HepG2 (cell line): ENCODE data around the gene CSNK1D. TPM values are rescaled to one million over a fixed set of nuclear protein-coding genes. Genes with fewer than 3 reads are reported as not detected.
A peak's percentile ranks its signal among the peaks of the same experiment; 100 is the strongest.

Experiments
- AGO2 ChIP-seq: fragments of 200-400 bp; formaldehyde crosslinking; optimal IDR thresholded peaks from 2 replicates; pipeline ENCODE3; 2017; ENCODE audit warnings: mild to moderate bottlenecking, low read depth, low read length, moderate library complexity
- CAMTA2 ChIP-seq: sonication (generic); formaldehyde crosslinking; IDR thresholded peaks from 2 replicates; pipeline ENCODE4 v1.4.0; 2020; ENCODE audit warnings: mild to moderate bottlenecking, missing genetic modification reagents, borderline replicate concordance
- PHF8 ChIP-seq: sonication (generic); formaldehyde crosslinking; IDR thresholded peaks from 2 replicates; pipeline ENCODE4 v1.5.0; 2020; ENCODE audit warnings: missing genetic modification reagents
- RXRB ChIP-seq: IDR thresholded peaks from 2 replicates; pipeline ENCODE4 v1.6.1; 2016; ENCODE audit warnings: borderline replicate concordance, missing genetic modification reagents, missing compliant biosample characterization
- TARDBP ChIP-seq: sonication (generic); formaldehyde crosslinking; IDR thresholded peaks from 2 replicates; pipeline ENCODE4 v1.8.0; 2022; ENCODE audit warnings: mild to moderate bottlenecking, missing genetic modification reagents
- ZC3H13 ChIP-seq: sonication (generic); formaldehyde crosslinking; IDR thresholded peaks from 2 replicates; pipeline ENCODE4 v1.8.1; 2023; ENCODE audit warnings: mild to moderate bottlenecking, missing genetic modification reagents, moderate library complexity
- ZFP82 ChIP-seq: sonication (generic); formaldehyde crosslinking; IDR thresholded peaks from 2 replicates; pipeline ENCODE4 v1.5.1; 2020; ENCODE audit warnings: mild to moderate bottlenecking, missing genetic modification reagents, borderline replicate concordance
- ZFYVE20 ChIP-seq: sonication (generic); formaldehyde crosslinking; IDR thresholded peaks from 2 replicates; pipeline ENCODE4 v1.8.0; 2023; ENCODE audit warnings: low read depth, mild to moderate bottlenecking, moderate library complexity, missing genetic modification reagents, borderline replicate concordance
- ZNF138 ChIP-seq: sonication (generic); formaldehyde crosslinking; IDR thresholded peaks from 2 replicates; pipeline ENCODE4 v1.5.0; 2020; ENCODE audit warnings: mild to moderate bottlenecking, low read depth, missing genetic modification reagents
- ZNF225 ChIP-seq: sonication (generic); formaldehyde crosslinking; IDR thresholded peaks from 2 replicates; pipeline ENCODE4 v1.4.0; 2020; ENCODE audit warnings: mild to moderate bottlenecking, missing genetic modification reagents
- ZNF234 ChIP-seq: sonication (generic); formaldehyde crosslinking; conservative IDR thresholded peaks from 2 replicates; pipeline ENCODE4 v1.5.1; 2020; ENCODE audit warnings: mild to moderate bottlenecking, missing genetic modification reagents
- ZNF24 ChIP-seq: fragments of 450-650 bp; IDR thresholded peaks from 2 replicates; pipeline ENCODE4 v1.6.1; 2017; ENCODE audit warnings: antibody characterized with exemption, mild to moderate bottlenecking
- ZNF468 ChIP-seq: sonication (generic); formaldehyde crosslinking; IDR thresholded peaks from 2 replicates; pipeline ENCODE4 v1.8.0; 2022; ENCODE audit warnings: mild to moderate bottlenecking, moderate library complexity, missing genetic modification reagents
- ZNF577 ChIP-seq: sonication (generic); formaldehyde crosslinking; IDR thresholded peaks from 2 replicates; pipeline ENCODE4 v1.4.0; 2020; ENCODE audit warnings: mild to moderate bottlenecking, low read depth, missing genetic modification reagents, borderline replicate concordance
- ZNF619 ChIP-seq: sonication (generic); formaldehyde crosslinking; IDR thresholded peaks from 2 replicates; pipeline ENCODE4 v1.4.0; 2020; ENCODE audit warnings: mild to moderate bottlenecking, missing genetic modification reagents
- ZNF747 ChIP-seq: sonication (generic); formaldehyde crosslinking; IDR thresholded peaks from 2 replicates; pipeline ENCODE4 v1.8.1; 2023; ENCODE audit warnings: missing genetic modification reagents, mild to moderate bottlenecking, borderline replicate concordance
- polyA plus RNA-seq, 8 experiments: library from polyadenylated mRNA; depleted of rRNA in 3 of 8; stranded (reverse) in 7 of 8; unstranded in 1 of 8; fragments of >200 nt; fragmentation: Illumina TruSeq in 4 of 8; extraction: Trizol in 4 of 8; gene quantifications; 2 replicates each; pipeline versions ENCODE4 v1.2.1 to v1.2.3, GENCODE V29; 2011 to 2016; ENCODE audit warnings: low read depth in 4 of 8, missing spikeins in 1 of 8, mixed read lengths in 1 of 8; ENCODE audit not compliant: insufficient read depth in 1 of 8
- total RNA-seq, 5 experiments: library from RNA; depleted of rRNA; stranded (reverse); fragments of >200 nt; fragmentation: Illumina TruSeq; extraction: Trizol; gene quantifications; 2 replicates each; pipeline ENCODE4 v1.2.3, GENCODE V29; 2016; ENCODE audit warnings: low read depth in 1 of 5
- TF ChIP-seq, protein P1 (sequence below): sonication (generic); formaldehyde crosslinking; IDR thresholded peaks from 2 replicates; pipeline ENCODE4 v1.5.0; 2020; ENCODE audit warnings: missing genetic modification reagents
- TF ChIP-seq, protein P2 (sequence below): sonication (generic); formaldehyde crosslinking; IDR thresholded peaks from 2 replicates; pipeline ENCODE4 v1.8.0; 2023; ENCODE audit warnings: mild to moderate bottlenecking, missing genetic modification reagents
- TF ChIP-seq, protein P3 (sequence below): sonication (generic); formaldehyde crosslinking; IDR thresholded peaks from 2 replicates; pipeline ENCODE4 v1.5.0; 2020; ENCODE audit warnings: missing genetic modification reagents
- TF ChIP-seq, protein P4 (sequence below): sonication (generic); formaldehyde crosslinking; IDR thresholded peaks from 2 replicates; pipeline ENCODE4 v1.8.0; 2022; ENCODE audit warnings: mild to moderate bottlenecking, missing genetic modification reagents, borderline replicate concordance

The CSNK1D gene
- total and polyA plus RNA-seq, 2 of the 13 experiments (the other 11 are each of a cell fraction or from before 2014, with no cell fraction given): 31.5 to 128 TPM

DNA sequence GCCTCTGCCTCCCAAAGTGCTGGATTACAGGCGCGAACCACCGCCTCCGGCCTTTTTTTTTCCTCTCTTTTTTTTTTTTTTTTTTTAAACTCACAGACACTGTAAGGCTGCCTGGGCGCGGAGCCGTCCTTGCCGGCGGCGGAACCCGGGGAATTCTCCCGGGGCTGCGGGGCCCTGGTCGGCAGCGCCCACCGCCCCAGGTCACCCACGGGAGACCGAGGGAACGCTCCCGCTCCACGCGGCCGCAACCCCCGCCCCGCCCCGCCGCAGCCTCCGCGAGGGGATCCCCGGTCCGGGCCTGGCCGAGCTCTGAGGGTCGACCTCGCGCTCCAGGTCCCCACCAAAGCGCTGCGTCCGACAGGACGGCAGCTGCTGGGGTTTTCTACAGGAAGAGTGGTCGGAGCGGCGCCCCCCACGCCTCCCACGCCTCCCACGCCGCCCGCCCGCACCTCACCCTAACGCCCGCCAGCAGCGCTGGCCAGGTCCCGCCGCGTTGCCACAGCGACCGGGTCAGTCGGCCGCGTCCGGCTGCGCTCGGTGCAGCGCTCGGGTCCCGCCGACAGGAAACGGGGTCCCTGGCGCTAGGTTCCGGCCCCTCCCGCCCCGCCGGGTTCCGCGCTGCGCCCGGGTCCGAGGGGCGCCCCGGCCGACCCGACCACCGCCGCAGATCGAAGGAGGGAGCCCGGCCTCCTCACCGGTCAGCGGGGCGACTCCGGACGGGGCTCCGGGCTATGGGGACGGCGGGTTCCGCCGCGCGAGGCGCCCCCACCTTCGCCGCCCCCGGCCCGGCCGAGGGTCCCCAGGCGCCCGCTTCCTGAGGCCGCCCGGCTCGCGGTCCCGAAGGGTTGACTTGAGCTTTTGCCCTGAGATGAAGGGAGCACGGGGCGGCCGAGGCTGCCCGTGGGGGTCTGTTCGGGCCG is 60.9 kb downstream of the CSNK1D start, which contains the start of gene CCDC57 (continued):
- TF ChIP-seq, protein P1, sequence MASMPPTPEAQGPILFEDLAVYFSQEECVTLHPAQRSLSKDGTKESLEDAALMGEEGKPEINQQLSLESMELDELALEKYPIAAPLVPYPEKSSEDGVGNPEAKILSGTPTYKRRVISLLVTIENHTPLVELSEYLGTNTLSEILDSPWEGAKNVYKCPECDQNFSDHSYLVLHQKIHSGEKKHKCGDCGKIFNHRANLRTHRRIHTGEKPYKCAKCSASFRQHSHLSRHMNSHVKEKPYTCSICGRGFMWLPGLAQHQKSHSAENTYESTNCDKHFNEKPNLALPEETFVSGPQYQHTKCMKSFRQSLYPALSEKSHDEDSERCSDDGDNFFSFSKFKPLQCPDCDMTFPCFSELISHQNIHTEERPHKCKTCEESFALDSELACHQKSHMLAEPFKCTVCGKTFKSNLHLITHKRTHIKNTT (CRISPR knock-in tag): no peak
- TF ChIP-seq ZC3H13 (CRISPR knock-in tag) (0 out of 2 replicates have a peak, but pooled peaks have one; percentile 29), PHF8 (CRISPR knock-in tag) (peak; percentile 80), ZNF619 (CRISPR knock-in tag) (no peak), CAMTA2 (CRISPR knock-in tag) (no peak), TARDBP (CRISPR knock-in tag) (peak; percentile 90), ZNF225 (CRISPR knock-in tag) (0 out of 2 replicates have a peak, but pooled peaks have one; percentile 74), AGO2 (no peak), ZNF234 (CRISPR knock-in tag) (no peak; the same call in 1 of the 2 replicates), ZFP82 (peak; percentile 77), ZNF24 (peak; percentile 50; the same call in 1 of the 2 replicates), ZNF468 (peak; percentile 48), ZNF747 (CRISPR knock-in tag) (no peak), ZNF577 (no peak), ZNF138 (CRISPR knock-in tag) (peak; percentile 95), RXRB (CRISPR knock-in tag) (peak; percentile 50; the same call in 1 of the 2 replicates), ZFYVE20 (peak; percentile 68; the same call in 1 of the 2 replicates)
- TF ChIP-seq, protein P2, sequence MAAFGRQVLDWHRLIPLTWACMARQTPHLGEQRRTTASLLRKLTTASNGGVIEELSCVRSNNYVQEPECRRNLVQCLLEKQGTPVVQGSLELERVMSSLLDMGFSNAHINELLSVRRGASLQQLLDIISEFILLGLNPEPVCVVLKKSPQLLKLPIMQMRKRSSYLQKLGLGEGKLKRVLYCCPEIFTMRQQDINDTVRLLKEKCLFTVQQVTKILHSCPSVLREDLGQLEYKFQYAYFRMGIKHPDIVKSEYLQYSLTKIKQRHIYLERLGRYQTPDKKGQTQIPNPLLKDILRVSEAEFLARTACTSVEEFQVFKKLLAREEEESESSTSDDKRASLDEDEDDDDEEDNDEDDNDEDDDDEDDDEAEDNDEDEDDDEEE (CRISPR knock-in tag): peak; percentile 50; the same call in 1 of the 2 replicates
- TF ChIP-seq, protein P3, sequence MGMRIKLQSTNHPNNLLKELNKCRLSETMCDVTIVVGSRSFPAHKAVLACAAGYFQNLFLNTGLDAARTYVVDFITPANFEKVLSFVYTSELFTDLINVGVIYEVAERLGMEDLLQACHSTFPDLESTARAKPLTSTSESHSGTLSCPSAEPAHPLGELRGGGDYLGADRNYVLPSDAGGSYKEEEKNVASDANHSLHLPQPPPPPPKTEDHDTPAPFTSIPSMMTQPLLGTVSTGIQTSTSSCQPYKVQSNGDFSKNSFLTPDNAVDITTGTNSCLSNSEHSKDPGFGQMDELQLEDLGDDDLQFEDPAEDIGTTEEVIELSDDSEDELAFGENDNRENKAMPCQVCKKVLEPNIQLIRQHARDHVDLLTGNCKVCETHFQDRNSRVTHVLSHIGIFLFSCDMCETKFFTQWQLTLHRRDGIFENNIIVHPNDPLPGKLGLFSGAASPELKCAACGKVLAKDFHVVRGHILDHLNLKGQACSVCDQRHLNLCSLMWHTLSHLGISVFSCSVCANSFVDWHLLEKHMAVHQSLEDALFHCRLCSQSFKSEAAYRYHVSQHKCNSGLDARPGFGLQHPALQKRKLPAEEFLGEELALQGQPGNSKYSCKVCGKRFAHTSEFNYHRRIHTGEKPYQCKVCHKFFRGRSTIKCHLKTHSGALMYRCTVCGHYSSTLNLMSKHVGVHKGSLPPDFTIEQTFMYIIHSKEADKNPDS (CRISPR knock-in tag): no peak
- TF ChIP-seq, protein P4, sequence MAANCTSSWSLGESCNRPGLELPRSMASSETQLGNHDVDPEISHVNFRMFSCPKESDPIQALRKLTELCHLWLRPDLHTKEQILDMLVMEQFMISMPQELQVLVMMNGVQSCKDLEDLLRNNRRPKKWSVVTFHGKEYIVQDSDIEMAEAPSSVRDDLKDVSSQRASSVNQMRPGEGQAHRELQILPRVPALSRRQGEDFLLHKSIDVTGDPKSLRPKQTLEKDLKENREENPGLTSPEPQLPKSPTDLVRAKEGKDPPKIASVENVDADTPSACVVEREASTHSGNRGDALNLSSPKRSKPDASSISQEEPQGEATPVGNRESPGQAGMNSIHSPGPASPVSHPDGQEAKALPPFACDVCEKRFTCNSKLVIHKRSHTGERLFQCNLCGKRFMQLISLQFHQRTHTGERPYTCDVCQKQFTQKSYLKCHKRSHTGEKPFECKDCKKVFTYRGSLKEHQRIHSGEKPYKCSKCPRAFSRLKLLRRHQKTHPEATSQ (CRISPR knock-in tag): no peak
